NCI-H146 treated with DMSO at 0.1 percent for 48 hours (cell line): ENCODE data around the gene WNT9A.
"Not testable (repeated sequence)": the region's sequence is repeated elsewhere in the genome, so short reads cannot be mapped to it uniquely, and the experiment has no call there.

Experiments used
- DNase-seq: peaks from one replicate; lab custom pipeline; 2025; ENCODE audit not compliant: unreplicated experiment; lab: John Stamatoyannopoulos, UW

The WNT9A gene, protein sequence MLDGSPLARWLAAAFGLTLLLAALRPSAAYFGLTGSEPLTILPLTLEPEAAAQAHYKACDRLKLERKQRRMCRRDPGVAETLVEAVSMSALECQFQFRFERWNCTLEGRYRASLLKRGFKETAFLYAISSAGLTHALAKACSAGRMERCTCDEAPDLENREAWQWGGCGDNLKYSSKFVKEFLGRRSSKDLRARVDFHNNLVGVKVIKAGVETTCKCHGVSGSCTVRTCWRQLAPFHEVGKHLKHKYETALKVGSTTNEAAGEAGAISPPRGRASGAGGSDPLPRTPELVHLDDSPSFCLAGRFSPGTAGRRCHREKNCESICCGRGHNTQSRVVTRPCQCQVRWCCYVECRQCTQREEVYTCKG

DNA sequence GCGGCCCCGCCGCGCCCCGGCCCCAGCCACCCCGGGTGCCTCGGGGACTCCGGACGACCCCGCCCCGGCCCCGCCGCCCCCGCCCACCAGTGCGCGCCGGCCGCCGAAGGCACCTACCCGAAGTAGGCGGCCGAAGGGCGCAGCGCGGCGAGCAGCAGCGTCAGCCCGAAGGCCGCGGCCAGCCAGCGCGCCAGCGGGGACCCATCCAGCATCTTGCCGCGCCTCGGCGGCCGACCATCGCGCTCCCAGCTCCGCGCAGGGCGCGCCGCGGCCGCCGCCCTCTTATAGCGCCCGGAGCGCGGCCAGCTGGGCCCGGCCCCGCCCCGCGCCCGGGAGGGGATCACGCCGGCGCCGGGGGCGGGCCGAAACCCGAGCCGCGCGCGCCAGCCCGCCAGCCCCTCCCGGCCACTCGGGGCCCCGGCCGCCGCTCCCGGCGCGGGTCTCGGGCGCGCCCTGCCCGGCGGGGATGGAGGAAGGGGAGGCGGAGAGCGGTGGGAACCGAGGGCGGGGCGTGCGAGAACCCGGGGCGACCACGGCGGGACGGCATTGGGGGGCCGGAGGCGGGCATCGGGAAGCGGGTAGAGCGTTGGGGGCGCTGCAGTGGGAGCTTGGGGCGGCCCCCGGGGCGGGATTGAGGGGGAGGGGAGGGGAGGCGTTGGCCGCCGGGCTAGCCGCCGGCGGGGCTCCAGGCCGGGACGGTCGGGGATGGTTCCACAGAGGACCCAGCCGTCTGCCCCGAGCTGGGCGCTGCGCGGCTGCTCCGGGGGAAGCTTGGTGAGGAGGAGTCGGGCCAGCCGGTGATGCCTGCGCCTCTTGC lies at the start of gene WNT9A:
TSS of gene WNT9A (minus strand) at position 257 of the 817 bp plus-strand sequence. CDS start at position 212, 45 bp downstream.
- peak; percentile 65 for DNase-seq

DNA sequence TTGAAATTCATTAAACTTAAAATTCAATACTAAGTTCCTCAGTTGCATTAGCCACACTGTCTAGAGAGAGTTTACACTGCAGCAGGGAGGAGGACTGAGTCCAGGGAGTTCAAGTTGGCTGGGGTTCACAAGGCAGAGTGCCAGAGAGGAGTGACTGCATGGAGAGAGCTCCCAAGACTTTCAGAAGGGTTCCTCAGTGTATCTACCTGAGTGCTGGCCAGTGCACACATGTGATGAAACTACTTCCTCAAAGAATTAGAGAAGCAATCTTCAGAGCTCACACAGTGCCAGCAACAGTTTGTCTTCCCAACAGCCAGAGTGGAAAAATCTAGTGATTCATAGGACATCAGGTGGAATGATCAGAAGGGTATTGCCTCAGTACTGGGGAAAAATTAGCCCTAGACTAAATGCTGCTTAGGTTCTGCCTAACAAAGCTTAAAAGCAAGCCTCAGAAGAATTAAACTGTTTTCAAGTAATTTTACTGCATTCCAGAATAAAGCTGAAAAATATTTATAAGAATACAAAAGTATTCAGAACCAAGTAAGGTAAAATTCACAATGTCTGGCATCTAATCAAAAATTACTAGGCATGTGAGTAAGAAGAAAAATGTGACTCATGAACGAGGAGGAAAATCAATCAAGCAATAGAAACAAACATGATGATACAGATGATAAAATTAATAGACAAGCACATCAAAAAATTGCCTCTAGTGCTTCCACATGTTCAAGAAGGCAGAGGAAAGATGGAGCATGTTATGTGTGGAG lies 48.6 kb upstream of the WNT9A start:
- no peak for DNase-seq

DNA sequence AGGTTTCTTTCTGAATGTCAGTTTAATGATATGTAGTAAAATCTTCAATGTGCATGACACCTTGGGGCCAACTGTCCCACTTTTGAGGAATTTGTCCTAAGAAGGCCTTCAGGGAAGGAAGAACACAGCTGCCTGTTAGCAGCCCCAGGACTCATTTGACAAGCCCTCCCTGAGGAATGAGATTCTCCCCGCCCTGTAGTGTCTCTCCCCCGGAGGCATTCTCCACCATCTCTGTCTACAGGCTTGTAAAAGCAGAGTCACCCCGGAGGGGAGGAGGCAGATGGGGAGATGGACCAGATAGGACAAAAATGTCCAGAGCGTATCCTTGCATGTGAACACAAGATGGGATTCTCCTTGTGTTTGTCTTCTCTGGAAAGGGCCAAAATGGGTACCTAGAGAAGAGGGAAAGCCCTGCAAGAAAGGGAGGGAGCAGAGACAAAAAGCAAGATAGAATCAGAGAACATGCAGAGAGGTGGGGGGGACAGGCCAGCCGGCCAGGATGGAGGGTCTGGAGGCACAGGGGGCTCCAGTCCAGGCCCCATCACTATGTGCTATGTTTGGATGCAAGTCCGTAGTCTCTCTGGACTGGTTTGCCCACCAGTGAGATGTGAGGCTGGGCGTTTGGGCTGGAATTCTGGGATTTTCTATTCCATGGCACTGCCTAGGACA lies 47.0 kb upstream of the WNT9A start:
- DNase-seq: no peak

DNA sequence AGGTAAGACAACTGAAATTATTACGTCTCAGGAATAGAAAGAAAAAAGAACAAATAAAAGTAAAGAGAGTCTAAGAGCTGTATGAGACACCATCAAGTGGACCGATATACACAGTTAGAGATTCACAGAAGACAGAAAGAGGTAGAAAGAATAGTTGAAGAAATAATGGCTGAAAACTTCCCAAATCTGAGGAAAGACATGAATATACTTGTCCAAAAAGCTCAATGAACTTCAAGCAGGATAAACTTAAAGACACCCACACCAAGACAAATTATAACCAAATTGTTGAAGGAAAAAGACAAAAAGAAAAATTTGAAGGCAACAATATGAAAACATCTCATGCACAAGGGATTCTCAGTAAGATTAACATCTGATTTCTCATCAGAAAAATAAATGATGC lies 39.4 kb upstream of the WNT9A start:
- no peak for DNase-seq

DNA sequence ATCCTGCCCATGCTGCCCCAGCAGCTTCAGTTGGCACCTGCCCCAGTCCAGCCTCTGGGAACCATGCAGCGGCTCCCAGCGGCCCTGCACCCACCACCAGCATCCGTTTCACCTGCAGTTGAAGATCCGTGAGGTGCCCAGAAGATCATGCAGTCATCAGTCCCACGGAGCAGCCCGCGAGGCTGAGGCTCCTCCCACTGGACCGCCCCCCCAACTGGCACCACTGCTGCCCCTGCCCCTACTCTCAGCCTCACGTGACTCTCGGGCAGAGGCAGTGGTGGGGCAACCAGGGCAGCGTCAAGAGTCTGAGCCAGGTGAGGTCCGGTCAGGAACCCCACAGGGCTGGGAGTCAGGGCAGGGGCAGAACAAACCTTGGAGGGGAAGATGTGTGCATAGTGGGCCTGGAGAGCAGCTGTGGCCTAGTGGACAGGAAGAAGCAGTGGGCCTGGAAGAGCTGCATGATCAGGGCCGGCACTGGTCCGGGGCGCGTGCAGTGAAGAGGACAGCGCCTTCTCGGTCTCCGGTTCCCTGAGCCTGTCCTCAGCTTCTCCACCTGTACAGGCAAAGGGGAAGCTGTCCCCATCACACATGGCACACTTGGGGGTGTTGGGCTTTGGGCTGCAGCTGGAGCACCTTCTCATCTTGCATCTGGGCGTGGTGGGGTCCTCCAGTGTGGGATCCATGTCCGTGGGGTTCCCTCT lies 28.0 kb upstream of the WNT9A start:
- not testable (repeated sequence) for DNase-seq

DNA sequence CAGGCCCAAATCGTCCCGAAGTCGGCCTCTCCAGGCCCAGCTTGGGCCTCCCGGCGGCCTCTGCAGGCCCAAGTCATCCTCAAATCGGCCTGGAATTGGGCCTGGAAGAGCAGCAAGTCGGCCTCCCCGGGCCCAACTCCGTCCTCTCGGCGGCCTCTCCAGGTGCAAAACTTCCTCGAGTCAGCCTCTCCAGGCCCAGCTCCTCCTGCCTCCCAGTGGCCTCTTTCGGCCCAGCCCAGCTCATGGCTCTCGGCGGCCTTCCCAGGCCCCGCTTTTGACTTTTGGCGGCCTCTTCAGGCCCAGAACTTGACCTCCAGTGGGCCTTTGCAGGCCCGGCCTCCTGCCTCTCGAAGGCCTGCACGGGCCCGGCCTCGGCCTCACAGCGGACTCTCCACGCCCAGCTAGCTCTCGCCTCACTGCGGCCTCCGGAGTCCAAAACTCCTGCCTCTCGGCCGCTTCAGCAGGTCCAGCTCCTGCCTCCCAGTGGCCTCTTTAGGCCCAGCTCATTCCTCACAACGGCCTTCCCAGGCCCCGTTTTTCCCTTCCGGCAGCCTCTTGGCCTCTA lies 26.1 kb upstream of the WNT9A start:
- not testable (repeated sequence) for DNase-seq

DNA sequence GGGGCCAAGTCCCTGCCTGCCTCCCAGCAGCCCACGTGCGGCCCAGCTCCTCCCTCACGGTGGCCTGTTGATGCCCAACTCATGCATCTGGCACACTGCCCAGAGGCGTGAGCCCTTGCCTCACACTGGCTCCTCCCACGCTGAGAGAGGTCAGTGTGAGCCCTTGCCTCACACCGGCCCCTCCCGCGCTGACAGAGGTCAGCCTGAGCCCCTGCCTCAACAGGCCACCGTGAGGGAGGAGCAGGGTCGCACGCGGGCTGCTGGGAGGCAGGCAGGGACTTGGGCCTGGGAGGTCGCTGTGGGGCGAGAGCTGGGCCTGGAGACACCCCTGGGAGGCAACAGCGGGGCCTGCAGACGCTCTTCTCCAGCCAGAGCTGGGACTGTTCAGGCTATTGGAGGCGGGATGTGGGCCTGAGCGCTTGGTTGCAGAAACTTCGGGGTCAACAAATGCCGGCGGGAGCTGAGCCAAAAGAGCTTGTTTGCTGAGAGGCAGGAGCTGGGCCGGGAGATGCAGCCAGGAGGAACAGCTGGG lies 25.2 kb upstream of the WNT9A start:
- not testable (repeated sequence) for DNase-seq

DNA sequence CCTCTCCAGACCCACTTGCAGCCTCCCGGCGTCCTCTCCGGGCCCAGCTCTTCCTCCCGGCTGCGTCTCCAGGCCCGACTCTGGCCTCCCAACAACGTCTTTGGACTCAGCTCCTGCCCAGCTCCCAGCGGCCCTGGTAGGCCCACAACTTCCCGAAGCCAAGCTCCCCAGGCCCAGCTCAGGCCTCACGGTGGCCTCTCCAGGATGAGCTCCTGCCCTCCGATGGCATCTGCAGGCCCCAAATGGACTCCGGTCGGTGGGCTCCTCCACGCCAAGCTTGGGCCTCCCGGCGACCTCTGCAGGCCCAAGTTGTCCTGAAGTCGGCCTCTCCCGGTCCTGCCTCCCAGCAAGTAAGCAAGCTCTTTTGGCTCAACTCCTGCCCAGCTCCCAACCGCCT lies 24.5 kb upstream of the WNT9A start:
- not testable (repeated sequence) for DNase-seq

DNA sequence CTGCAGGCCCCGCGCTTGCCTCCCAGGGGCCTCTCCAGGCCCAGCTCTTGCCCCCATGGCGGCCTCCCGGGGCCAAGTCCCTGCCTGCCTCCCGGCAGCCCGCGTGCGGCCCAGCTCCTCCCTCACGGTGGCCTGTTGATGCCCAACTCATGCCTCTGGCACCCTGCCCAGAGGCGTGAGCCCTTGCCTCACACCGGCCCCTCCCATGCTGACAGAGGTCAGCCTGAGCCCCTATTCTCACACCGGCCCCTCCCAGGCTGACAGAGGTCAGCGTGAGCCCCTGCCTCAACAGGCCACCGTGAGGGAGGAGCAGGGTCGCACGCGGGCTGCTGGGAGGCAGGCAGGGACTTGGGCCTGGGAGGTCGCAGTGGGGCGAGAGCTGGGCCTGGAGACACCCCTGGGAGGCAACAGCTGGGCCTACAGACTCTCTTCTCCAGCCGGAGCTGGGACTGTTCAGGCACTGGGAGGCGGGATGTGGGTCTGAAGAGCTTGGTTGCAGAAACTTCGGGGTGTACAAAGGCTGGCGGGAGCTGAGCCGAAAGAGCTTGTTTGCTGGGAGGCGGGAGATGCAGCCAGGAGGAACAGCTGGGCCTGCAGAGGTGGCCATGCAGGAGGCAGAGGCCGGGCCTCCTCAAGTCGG lies 24.0 kb upstream of the WNT9A start:
- DNase-seq: not testable (repeated sequence)

DNA sequence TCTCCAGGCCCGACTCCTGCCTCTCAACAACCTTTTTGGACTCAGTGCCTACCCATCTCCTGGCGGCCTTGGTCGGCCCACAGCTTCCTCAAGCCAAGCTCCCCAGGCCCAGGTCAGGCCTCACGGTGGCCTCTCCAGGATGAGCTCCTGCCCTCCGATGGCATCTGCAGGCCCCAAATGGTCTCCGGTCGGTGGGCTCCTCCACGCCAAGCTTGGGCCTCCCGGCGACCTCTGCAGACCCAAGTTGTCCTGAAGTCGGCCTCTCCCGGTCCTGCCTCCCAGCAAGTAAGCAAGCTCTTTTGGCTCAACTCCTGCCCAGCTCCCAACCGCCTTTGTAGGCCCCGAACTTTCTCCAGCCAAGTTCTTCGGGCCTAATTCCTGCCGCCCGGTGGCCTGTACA lies 23.5 kb upstream of the WNT9A start:
- DNase-seq: not testable (repeated sequence)

DNA sequence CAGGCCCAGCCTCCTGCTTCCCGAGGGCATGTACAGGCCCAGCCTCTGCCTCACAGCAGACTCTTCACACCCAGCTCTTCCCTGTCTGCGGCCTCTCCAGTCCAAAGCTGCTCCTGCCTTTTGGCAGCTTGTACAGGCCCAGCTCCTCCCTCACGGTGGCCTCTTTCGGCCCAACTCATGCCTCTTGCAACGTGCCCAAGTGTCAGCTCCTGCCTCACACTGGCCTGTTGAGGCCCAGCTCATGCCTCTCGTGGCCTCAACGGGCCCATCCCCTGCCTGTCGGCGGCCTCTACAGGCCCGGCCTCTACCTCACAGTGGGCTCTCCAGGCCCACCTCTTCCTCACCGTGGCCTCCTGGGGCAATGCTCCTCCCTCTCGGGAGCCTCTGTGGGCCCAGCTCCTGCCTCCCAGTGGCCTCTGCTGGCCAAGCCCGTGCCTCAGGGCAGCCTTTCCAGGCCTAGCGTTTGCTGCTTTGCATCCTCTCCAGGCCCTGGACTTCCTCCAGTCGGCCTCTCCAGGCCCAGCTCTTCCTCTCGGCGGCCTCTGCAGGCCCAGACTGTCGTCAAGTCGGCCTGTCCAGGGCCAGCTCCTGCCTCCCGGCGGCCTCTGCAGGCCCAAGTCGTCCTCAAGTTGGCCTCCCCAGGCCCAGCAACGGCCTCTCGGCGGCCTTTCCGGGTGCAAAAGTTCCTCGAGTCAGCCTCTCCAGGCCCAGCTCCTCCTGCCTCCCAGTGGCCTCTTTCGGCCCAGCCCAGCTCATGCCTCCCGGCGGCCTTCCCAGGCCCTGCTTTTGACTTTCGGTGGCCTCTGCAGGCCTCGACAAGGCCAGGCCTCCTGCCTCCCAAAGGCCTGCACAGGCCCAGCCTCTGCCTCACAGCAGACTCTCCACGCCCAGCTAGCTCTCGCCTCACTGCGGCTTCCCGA lies 22.6 kb upstream of the WNT9A start:
- DNase-seq: not testable (repeated sequence)

DNA sequence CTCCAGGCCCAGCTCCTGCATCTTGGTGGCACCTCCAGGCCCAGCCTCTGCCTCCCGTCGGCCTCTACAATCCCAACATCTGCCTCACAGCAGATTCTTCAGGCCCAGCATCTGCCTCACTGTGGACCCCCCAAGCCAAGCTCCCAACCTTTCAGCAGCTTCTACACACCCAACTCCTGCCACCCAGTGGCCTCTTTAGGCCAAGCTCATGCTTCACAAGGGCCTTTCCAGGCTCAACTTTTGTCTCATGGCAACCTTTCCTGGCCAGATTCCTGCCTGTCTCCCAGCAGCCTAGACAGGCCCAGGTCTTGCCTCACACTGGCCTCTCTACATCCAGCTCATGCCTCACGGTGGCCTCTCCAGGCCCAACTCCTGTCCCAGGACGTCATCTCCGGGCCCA lies 20.1 kb upstream of the WNT9A start:
- not testable (repeated sequence) for DNase-seq

DNA sequence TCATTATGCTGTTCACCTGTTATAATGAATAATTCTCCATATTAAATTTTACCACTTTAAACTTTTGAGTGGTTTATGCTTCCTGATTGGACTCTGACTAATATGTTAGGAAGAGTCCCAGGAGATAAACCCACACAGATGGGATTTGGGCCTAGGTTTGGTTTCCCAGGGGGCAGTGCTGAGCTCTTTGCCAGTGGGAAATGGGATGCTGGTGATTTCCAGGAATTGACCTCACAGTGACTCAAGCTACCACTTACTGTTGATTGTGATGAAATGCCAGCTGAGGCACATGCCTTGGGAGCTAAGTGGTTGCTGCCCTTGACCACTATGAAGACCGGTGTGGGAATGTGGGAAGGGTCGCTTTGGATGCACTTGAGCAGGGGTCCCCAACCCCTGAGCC lies 19.0 kb upstream of the WNT9A start:
- DNase-seq: not testable (repeated sequence)

DNA sequence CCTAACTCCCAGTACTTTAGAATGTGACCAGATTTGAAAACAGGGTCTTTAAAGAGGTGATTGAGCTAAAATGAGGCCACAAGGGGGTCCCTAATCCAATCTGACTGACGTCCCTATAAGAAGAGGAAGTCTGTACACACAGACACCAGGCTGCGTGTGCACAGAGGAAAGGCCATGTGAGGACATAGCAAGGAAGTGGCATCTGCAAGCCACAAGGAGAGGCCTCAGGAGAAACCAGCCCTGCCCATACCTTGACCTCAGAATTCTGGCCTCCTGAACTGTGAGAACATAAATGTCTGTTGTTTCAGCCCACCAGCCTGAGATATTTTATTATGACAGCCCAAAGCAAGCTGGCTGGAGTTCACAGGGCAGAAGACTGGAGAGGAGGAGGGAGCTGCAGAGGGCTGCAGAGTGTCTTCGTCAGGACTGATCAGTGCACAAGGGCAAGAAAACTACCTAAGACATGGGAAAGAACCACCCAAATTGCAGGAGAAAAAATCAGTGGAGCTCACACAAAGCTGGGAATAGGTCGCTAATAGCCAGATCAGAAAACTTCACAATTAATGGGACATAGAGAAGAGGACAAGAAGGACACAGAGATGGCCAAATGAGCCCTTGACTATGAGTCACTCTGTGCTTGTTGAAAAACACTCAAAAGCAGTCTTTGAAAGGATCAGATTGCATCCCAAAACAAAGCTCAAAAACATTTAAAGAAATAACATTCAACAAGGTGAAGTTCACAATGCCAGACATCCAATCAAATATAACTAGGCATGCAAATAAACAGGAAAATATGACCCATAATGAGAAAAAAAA lies 14.1 kb upstream of the WNT9A start:
- no peak for DNase-seq

DNA sequence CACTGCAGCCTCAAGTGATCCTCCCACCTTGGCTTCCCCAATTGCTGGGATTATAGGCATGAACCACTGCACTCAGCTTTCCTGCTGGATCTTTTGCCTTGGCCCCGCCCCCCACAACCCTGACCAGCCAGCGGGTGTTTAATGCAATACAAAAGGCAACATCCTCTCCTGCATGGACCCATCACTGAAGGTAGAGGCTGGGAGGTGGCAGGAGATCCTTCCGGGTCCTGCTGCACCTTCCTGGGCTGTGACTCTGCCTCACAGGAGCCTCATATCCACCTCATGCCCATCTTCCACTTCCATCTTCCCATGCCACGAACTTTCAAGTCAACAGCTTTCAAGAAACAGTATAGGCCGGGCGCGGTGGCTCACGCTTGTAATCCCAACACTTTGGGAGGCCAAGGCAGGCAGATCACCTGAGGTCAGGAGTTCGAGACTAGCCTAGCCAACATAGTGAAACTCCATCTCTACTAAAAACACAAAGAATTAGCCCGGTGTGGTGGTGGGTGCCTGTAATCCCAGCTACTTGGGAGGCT lies 11.7 kb upstream of the WNT9A start:
- DNase-seq: no peak

DNA sequence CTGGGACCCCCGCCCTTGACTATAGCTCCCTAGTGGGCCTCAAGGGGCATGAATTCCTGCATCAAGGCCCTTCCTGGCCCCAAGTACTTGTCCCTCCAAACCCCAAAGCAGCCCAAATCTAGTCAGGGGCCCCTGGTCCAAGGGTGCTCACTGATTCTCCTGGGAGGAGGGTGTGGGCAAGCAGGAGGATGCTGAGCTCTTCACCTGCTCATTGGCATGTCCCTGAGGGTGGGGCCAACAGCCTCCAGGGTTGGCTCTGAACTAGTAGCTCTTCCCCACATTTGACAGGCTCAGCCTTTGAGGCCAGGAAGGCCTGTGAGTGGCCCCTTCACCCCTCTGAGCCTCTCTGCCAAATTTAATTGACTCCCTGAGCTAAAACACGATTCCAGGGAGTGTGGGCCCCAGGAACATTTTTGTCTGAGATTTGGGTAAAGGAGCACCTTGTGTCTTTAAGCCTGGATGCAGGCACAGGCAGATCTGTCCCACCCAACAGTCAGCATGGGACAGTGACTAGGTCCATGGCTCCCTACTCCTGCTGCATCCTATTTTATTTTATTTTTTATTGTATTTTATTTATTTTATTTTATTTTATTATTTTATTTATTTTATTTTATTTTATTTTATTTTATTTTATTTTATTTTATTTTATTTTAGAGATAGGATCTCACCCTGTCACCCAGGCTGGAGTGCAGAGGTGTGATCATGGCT lies 11.0 kb upstream of the WNT9A start:
- DNase-seq: no peak
